ENCODE results near the gene FGF14.

- no peak for TF ChIP-seq CTCF (IDR thresholded peaks at IDR 0.05)
- no peak for TF ChIP-seq POLR2A (IDR thresholded peaks at IDR 0.05)
These were observed 704.1 kb downstream of the FGF14 start for GRCh38 chr13:101697745-101698144.

All from lower leg skin (tissue), 3 donors.